Measurements from ENCODE around the gene BOLA2B. TPM values are rescaled to one million over a fixed set of nuclear protein-coding genes. Genes with fewer than 3 reads are reported as not detected.

The BOLA2B gene
- total RNA-seq, 1 donor from 2014 or later: 82.9 TPM

DNA sequence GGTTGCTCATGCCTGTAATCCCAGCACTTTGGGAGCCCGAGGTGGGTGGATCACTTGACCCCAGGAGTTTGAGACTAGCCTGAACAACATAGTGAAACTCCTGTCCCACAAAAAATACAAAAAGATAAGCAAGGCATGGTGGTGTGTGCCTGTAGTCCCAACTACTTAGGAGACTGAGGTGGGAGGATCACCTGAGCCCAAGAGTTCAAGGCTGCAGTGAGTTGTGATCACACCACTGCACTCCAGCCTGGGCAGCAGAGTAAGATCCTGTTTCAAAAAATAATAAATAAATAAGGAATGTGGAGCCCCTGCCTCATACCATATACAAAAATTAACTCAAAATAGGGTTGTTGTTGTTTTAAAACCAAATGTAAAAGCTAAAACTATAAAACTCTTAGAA lies 36.3 kb downstream of the BOLA2B start:
- Mint-ChIP-seq H3K27me3 (no peaks in the 10 kb centered on the region), H3K4me3 (no peak overlapping the region), H3K4me1 (ENCODE audit: unreplicated experiment) (no peaks in the 10 kb centered on the region), H3K9me3 (no peaks in the 10 kb centered on the region), H3K27ac (no peak overlapping the region), H3K36me3 (no peaks in the 10 kb centered on the region)
- TF ChIP-seq, protein P1, sequence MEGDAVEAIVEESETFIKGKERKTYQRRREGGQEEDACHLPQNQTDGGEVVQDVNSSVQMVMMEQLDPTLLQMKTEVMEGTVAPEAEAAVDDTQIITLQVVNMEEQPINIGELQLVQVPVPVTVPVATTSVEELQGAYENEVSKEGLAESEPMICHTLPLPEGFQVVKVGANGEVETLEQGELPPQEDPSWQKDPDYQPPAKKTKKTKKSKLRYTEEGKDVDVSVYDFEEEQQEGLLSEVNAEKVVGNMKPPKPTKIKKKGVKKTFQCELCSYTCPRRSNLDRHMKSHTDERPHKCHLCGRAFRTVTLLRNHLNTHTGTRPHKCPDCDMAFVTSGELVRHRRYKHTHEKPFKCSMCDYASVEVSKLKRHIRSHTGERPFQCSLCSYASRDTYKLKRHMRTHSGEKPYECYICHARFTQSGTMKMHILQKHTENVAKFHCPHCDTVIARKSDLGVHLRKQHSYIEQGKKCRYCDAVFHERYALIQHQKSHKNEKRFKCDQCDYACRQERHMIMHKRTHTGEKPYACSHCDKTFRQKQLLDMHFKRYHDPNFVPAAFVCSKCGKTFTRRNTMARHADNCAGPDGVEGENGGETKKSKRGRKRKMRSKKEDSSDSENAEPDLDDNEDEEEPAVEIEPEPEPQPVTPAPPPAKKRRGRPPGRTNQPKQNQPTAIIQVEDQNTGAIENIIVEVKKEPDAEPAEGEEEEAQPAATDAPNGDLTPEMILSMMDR (conservative IDR thresholded peaks at IDR 0.05): no peak
- no peak for DNase-seq (ENCODE audit: extremely low spot score, unreplicated experiment)

GRCh38 chr16:30155188-30155587 lies 38.3 kb downstream of the BOLA2B start:
- no peak overlapping the region for H3K4me3 Mint-ChIP-seq
- no peaks in the 10 kb centered on the region for H3K9me3 Mint-ChIP-seq
- no peaks in the 10 kb centered on the region for H3K36me3 Mint-ChIP-seq
- no peaks in the 10 kb centered on the region for H3K4me1 Mint-ChIP-seq (ENCODE audit: unreplicated experiment)
- no peak overlapping the region for H3K27ac Mint-ChIP-seq
- TF ChIP-seq, protein P1 (conservative IDR thresholded peaks at IDR 0.05): no peak
- H3K27me3 Mint-ChIP-seq: no peaks in the 10 kb centered on the region
- DNase-seq (ENCODE audit: extremely low spot score, unreplicated experiment): no peak

DNA sequence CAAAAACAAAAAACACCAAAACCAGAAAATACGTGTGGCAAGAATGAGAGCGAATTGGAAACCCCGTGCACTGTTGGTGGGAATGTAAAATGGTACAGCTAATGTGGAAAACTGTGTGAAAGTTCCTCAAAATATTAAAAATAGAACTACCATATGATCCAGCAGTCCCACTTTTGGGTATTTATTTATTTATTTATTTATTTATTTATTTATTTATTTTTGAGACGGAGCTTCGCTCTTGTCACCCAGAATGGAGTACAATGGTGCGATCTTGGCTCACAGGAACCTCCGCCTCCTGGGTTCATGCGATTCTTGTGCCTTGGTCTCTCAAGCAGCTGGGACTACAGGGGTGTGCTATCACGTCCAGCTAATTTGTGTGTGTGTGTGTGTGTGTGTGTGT lies 40.9 kb downstream of the BOLA2B start:
- DNase-seq (ENCODE audit: extremely low spot score, unreplicated experiment): no peak
- Mint-ChIP-seq H3K4me1 (ENCODE audit: unreplicated experiment) (no peaks in the 10 kb centered on the region), H3K9me3 (peaks cover 5% of the 10 kb centered on the region), H3K27me3 (no peaks in the 10 kb centered on the region), H3K36me3 (no peaks in the 10 kb centered on the region), H3K4me3 (no peak overlapping the region), H3K27ac (no peak overlapping the region)
- TF ChIP-seq, protein P1 (conservative IDR thresholded peaks at IDR 0.05): no peak

GRCh38 chr16:30151091-30151490 lies 42.4 kb downstream of the BOLA2B start:
- no peak for DNase-seq (ENCODE audit: extremely low spot score, unreplicated experiment)
- TF ChIP-seq, protein P1 (conservative IDR thresholded peaks at IDR 0.05): no peak
- Mint-ChIP-seq H3K9me3 (peaks cover 5% of the 10 kb centered on the region), H3K4me3 (no peak overlapping the region), H3K27ac (no peak overlapping the region), H3K36me3 (no peaks in the 10 kb centered on the region), H3K27me3 (no peaks in the 10 kb centered on the region), H3K4me1 (ENCODE audit: unreplicated experiment) (no peaks in the 10 kb centered on the region)

DNA sequence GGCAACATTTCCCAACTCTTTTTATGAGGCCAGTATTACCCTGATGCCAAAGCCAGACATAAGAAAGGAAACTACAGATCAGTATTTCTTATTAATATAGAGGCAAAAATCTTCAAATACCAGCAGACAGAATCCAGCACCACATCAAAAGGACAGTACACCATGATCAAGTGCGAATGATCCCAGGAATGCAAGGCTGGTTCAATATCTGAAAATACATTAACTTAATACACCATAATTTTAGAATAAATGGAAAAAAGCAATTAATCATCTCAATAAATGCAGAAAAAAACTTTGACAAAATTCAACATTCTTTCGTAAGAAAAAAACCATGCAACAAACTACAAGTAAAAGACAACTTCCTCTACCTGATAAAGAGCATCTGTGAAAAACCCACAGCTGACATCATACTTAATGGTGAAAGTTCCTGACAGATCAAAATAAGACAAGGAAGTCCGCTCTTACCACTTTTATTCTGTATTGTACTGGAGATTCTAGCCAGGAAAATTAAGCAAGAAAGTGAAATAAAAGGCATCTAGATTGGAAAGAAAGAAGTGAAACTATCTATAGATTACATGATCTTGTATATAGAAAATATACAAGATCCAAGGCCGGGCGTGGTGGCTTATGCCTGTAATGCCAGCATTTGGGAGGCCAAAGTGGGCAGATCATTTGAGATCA lies 44.1 kb downstream of the BOLA2B start:
- Mint-ChIP-seq H3K36me3 (no peaks in the 10 kb centered on the region), H3K4me1 (ENCODE audit: unreplicated experiment) (no peaks in the 10 kb centered on the region), H3K27me3 (no peaks in the 10 kb centered on the region), H3K4me3 (no peak overlapping the region), H3K27ac (no peak overlapping the region), H3K9me3 (peaks cover 5% of the 10 kb centered on the region)
- TF ChIP-seq, protein P1 (conservative IDR thresholded peaks at IDR 0.05): no peak
- no peak for DNase-seq (ENCODE audit: extremely low spot score, unreplicated experiment)

Data from type B pancreatic cell (in vitro differentiated cells).